Stimulated activated CD4-positive, alpha-beta T cell treated with anti-CD3 and anti-CD28 coated beads, Interleukin-2, amount 100 ng/mL, for 24 hours (primary cell): ENCODE results near the gene CUX1.
"Not testable (repeated sequence)": the region's sequence is repeated elsewhere in the genome, so short reads cannot be mapped to it uniquely, and the experiment has no call there.

ENCODE experiments used
- DNase-seq, 2 donors: peaks; one replicate each; pipeline ENCODE4 v3.0.0-alpha.2; 2020

CUX1 gene

DNA sequence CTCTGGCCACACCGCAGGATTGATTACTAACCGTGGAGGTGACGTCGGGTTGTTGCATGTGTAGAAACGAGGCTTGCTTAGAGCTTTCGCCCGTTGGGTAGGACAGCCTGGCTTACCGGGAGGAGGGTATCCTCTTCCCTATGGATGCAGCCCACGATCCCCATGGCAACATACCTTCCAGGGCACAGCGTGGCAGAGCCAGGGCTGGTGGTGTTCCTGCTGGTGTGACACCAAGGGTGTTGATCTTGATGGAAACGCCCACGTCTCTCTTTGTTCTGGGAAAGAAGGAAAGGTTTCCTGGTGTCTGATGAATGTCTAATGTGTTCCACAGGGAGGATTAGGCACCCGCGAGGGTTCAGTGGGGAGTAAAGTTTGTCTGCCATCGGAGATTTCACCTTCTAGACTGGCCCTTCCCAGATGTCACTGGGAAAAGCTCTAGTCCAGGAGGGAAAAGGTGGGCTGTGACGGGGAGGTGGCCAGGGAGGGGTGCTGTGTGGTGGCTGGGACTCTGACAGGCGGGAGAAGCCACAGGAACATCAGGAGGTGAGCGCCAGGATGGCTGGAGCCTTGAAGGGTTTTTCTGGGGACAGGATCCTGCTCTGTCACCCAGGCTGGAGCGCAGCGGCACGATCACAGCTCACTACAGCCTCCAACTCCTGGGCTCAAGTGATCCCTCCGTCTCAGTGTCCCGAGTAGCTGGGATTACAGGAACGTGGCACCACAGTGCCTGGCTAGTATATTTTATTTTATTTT lies 102.1 kb downstream of the CUX1 start:
- DNase-seq: no peak

DNA sequence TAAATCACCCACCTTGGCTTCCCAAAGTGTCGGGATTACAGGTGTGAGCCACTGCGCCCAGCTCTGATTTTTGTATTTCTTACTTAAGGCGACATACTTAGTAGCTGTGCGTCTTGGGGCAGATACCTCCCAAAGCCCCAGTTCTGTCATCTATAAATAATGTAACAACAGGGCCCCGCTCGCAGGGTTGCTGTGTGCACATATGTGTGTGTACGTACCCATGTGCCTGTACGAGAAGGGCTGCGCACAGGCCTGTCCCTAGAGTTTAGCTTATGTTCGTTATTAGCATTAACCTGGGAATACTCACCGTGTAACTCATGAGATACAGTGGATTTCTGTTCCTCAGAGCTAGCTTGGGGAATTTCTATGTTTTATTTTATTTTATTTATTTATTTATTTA lies 103.6 kb downstream of the CUX1 start:
- no peak for DNase-seq

DNA sequence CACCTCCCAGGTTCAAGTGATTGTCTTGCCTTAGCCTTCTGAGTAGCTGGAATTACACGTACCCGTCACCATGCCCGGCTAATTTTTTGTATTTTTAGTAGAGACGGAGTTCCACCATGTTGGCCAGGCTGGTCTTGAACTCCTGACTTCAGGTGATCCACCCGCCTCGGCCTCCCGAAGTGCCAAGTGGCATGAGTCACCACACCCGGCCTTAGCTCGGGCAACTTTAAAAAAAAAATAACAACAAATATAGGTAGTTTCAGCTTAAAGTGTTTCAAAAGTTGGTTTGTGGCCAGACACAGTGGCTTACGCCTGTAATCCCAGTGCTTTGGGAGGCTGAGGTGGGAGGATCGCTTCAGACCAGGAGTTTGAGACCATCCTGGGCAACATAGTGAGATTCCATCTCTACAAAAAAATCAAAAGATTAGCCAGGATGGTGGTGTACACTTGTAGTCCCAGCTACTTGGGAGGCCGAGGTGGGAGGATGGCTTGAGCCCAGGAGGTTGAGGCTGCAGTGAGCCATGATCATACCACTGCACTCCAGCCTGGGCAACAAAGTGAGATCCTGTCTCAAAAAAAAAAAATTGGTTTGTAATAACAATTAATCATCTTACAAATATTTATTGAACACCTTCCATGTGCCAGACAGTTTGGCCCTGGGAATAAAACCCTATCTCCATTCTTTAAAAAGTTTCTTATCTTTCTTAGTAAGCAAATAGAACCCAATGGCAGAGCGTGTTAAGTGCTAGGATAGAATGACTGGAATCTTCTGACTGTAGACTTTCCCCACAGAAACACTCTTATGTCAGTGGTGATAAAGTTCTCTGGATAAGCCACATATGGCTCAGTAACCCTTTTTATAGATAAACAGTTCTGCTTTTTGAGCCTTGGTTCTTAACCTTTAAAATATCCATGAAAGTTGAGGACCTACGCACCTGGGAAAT lies 104.4 kb downstream of the CUX1 start:
- DNase-seq: not testable (repeated sequence)

GRCh38 chr7:101922631-101923601 lies 105.5 kb downstream of the CUX1 start:
- no peak for DNase-seq

DNA sequence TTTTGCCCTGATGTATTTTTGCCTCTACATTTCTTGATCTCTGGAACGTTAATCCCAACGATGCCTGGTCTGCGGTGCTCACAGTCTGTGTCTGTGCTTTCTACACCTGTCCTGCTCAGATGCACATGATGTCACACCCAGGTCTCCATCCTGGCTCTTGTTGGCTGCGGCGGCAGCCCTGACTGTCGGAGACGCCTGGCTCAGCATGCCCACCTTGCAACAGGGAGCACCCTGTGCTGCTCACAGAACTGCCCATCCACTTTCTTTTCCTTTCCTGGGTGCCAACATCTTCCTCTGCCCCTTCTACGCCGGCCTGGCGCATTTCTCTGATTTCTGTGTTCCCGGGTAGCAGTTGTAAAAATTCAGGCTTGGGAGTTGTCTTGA lies 106.2 kb downstream of the CUX1 start:
- DNase-seq: no peak

- DNase-seq: peak in 1 of 2 donors; percentile 15
Measured at GRCh38 chr7:101924171-101924570, 106.7 kb downstream of the CUX1 start.

DNA sequence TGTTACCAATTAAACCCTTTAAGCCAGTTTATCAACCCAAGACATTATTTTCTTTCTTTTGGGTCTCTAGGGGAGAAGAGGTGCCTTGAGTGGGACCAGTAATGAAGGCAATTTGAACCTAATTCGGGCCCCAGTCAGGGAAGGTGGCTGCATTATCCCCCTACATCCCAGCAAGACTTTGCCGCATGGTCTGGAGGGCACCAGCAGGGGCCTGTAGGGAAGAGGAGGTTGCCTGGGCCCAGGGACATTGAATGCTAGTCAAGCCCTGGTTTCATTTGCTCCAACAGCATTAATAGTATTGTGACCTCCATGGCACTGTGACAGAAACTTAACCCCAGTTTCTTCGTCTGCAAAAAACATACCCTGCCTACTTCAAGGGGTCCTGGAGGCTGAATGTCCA lies 108.8 kb downstream of the CUX1 start:
- no peak for DNase-seq

DNA sequence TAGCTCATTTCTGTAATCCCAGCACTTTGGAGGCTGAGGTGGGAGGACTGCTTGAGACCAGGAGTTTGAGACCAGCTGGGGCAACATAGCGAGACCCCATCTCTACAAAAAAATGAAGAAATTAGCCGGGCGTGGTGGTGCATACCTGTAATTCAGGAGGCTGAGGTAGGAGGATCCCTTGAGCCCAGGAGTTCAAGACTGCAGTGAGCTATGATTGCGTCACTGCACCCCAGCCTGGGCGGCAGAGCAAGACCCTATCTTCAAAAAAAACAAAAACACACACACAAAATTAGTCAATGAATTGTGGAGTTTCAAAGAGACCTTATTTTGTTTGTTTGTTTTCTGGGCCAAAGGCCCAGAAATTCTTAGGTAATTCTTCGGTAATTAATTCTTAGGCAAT lies 110.0 kb downstream of the CUX1 start:
- DNase-seq: no peak

DNA sequence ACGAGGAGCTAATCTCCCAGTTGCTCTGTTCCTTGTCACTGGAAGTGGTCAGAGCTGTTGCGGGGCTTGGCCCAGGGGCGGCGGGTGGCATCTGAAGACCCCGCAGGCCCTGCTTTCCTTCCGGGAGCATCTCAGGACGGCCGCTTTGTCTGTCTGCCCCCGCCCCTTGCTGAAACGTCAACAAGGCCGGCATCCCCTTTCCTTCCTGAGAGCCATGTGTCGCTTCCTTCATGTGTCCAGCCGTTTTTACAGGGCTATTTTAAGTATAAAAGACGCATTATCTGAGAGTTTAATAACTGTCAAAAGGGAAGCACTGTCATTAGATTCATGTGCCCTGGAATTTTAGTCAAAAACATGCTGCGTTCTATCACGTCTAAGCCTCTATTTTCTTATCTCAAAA lies 110.4 kb downstream of the CUX1 start:
- no peak for DNase-seq

GRCh38 chr7:101929256-101929655 lies 111.8 kb downstream of the CUX1 start:
- no peak for DNase-seq

DNA sequence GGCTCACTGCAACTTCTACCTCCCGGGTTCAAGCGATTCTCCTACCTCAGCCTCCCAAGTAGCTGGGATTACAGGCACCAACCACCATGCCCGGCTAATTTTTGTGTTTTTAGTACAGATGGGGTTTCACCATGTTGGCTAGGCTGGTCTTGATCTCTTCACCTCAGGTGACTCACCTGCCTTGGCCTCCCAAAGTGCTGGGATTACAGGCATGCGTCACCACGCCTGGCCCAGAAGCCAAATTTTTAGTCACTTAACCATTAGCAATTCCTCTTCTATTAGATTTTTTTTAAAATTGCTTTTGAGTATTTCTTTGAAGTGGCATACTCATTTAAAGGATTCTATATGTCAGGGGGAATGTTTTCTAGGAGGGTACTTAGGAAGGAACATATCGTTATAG lies 112.5 kb downstream of the CUX1 start:
- DNase-seq: not testable (repeated sequence)

DNA sequence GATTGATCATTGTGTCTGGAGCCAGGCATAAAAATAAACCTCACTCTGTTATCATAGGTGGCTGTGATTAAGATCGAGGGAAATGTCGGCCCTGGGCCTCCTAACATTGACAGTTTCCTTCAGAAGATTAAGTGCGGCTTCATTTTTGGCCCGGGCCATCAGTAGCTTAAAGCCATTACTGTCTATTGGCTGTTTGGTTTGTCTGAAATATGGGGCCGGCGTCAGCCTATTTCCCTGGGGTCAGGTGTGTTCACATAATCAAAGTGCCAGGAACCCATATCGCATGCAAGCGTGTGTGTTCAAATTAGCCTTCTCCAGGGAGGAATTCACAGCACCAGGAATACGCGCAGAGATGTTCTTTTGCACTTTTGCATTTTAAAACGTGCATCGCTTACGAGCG lies 114.7 kb downstream of the CUX1 start:
- no peak for DNase-seq

- no peak for DNase-seq
Measured at GRCh38 chr7:101933028-101933427, 115.6 kb downstream of the CUX1 start.

DNA sequence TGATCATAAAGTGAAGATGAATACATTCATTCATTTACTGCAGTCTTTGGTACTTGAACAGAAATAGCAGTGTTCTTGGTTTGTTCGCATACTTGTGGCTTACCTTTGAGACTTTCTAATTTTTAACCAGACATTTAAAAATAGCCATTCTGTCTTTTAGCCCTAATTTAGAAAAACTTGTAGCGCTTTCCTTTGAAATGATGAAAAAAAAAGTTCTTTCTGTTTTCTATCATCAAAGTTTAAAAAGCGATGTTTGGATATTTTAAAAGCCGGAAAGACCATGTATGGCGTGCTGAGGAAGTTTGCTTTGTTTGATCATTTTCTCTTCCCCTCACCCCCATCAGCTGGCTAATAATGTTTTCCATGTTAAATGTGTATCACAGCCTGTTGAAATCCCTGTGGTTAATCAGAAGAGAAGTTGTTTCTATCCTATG lies 116.3 kb downstream of the CUX1 start:
- no peak for DNase-seq

GRCh38 chr7:101934618-101935017 lies 117.2 kb downstream of the CUX1 start:
- no peak for DNase-seq

DNA sequence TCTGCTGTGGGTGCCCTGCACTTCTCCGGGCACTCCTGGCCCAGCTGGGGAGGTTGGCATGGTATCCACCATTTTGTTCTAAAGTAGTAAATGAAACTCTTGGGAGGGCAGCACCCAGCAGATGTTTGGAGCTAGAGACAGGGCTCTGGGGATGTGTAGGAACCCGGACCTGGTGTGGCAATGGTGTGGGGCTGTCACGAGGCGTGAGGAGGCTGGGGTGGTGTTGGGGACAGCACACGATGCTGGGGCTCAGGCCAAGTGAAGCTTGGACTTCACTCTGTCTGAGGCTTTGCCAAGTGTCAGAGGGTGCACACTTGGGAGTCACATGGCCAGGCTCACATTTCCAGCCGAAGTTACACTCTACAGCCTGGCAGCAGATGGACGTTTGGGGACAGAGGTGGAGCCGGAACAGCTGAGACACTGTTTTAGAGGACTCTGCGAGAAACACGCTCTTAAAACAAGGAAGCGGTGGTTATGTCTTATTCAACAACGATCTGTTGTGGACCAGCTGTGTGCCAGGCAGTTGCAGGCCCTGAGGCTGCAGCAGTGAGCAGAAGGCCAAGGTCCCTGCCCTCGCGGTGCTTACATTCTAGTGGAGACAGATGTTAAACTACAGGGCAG lies 118.2 kb downstream of the CUX1 start:
- DNase-seq: no peak

- no peak for DNase-seq
Measured at GRCh38 chr7:101936223-101936610, 118.8 kb downstream of the CUX1 start.

DNA sequence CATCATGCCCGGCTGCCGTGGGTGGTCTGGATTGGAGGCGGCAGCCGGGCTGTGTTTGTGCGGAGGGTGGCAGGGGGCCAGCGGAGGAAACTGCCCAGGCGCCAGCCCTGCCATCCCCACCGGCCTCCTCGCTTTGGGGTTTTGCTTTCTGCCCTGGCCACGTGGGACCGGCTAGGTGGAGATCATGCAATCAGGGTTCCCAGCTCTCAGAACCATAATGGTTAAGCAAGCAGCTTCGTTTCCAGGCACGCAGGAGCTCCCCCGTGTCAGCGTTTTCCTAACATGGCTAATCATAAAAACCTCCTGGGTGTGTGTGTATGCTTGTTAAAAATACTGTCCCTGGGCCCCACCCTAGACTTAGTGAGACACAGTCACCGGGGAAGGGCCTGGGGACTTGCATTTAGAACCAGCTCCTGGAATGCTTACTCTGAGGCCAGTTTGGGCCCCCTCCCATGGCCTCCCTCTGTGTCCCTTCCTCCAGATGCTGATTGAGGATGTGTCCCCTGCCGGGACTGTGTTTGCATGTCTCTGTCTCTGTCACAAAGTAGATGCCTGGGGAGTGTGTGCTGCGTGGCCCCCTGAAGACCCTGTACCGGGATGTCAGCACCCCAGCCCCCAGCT lies 119.3 kb downstream of the CUX1 start:
- DNase-seq: no peak

GRCh38 chr7:101937717-101938514 lies 120.5 kb downstream of the CUX1 start:
- no peak for DNase-seq

DNA sequence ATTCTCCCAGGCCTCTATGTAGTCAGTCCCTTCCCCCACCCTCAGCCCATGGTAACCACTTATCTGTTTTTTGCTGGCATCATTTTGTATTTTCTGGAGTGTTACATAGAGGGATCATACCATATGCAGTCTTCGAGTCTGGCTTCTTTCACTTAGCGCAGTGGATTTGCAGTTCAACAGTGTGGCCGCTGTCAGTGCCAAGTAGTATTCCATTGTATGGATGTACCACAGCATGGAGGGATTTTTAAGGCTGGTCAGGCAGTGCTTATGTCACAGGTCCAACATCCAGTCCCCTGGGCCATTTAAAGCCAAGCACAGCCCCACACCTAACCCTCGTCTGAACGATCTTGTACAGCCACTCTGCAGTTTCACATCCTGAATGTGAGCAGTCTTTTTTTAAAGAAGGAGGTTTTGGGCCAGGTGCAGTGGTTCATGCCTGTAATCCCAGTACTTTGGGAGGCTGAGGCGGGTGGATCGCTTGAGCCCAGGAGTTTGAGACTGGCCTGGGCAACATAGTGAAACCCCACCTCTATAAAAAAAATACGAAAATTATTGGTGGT lies 121.8 kb downstream of the CUX1 start:
- DNase-seq: no peak

GRCh38 chr7:101940151-101940550 lies 122.7 kb downstream of the CUX1 start:
- no peak for DNase-seq
